ENCODE data around the gene HES2.

- TF ChIP-seq ZNF695 (CRISPR knock-in tag; IDR thresholded peaks at IDR 0.05) (no peak), MLLT1 (IDR thresholded peaks at IDR 0.05) (no peak), VEZF1 (CRISPR knock-in tag; IDR thresholded peaks at IDR 0.05) (no peak), WHSC1 (IDR thresholded peaks at IDR 0.05; ENCODE audit: low read length) (no peak), HMBOX1 (IDR thresholded peaks at IDR 0.05) (no peak), JUND (IDR thresholded peaks at IDR 0.05; ENCODE audit: borderline replicate concordance, low read depth, low read length) (no peak), JUND (tag; IDR thresholded peaks at IDR 0.05; ENCODE audit: borderline replicate concordance, low read depth, low read length) (no peak), FOXJ2 (tag; IDR thresholded peaks at IDR 0.05) (no peak), CEBPB (tag; IDR thresholded peaks at IDR 0.05) (no peak), FOXA1 (IDR thresholded peaks at IDR 0.05; ENCODE audit: borderline replicate concordance) (no peak)
Observed at GRCh38 chr1:6461538-6462411, 42.1 kb upstream of the HES2 start.

All from K562 (cell line).